Epithelial cell of esophagus (primary cell): ENCODE data around the gene ATOH8.

ENCODE experiments used
- DNase-seq: peaks from one replicate; pipeline ENCODE4 v3.0.0; 2010; ENCODE audit warnings: low read depth
- H3K4me3 ChIP-seq: 2 replicates; pipeline ENCODE4 v1.5.1; 2011; ENCODE audit warnings: mild to moderate bottlenecking, low read length, control low read depth
- TF ChIP-seq, protein P1 (sequence below): IDR thresholded peaks from 2 replicates; pipeline ENCODE4 v1.5.1; 2011; ENCODE audit warnings: low read depth, mild to moderate bottlenecking, low read length, control low read depth, inconsistent platforms; ENCODE audit not compliant: insufficient read depth; ENCODE audit errors: missing control alignments

The ATOH8 gene

DNA sequence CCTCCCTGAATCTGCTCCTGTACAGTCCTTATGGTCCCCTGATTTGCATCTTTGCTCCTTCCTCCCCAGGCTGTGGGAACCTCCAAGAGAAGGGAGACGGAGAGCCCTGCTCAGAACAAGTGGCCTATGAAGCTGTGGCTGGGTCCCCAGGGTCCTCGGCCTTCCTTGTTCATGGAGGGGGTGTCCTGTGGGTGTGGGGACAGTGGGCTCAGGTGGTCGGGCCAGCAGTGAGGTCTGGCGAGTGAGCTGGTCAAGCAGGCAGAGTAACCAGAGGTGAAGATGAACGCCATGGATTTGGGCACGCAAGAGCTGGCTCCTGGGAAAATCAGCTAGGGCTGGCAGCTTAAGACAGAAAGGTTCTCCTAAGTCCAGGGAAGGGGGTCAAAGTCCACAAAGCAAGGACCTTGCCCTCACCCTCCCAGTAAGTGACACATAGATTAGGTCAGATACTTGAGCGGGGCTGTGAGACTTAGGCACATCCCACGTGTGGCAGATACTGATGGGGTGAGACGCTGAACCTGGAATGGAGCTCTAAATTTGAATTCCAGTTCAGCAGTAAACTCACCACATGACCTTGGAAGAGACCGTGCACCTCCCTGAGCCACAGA lies 34.8 kb upstream of the ATOH8 start:
- TF ChIP-seq, protein P1, sequence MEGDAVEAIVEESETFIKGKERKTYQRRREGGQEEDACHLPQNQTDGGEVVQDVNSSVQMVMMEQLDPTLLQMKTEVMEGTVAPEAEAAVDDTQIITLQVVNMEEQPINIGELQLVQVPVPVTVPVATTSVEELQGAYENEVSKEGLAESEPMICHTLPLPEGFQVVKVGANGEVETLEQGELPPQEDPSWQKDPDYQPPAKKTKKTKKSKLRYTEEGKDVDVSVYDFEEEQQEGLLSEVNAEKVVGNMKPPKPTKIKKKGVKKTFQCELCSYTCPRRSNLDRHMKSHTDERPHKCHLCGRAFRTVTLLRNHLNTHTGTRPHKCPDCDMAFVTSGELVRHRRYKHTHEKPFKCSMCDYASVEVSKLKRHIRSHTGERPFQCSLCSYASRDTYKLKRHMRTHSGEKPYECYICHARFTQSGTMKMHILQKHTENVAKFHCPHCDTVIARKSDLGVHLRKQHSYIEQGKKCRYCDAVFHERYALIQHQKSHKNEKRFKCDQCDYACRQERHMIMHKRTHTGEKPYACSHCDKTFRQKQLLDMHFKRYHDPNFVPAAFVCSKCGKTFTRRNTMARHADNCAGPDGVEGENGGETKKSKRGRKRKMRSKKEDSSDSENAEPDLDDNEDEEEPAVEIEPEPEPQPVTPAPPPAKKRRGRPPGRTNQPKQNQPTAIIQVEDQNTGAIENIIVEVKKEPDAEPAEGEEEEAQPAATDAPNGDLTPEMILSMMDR = no peak
- no peak for DNase-seq

GRCh38 chr2:85719609-85720240 lies 34.1 kb upstream of the ATOH8 start:
- no peak for DNase-seq
- TF ChIP-seq, protein P1 = no peak
- no peak overlapping the region for H3K4me3 ChIP-seq

More for the DNA sequence above, 34.8 kb upstream of the ATOH8 start:
- H3K4me3 ChIP-seq = no peak overlapping the region

DNA sequence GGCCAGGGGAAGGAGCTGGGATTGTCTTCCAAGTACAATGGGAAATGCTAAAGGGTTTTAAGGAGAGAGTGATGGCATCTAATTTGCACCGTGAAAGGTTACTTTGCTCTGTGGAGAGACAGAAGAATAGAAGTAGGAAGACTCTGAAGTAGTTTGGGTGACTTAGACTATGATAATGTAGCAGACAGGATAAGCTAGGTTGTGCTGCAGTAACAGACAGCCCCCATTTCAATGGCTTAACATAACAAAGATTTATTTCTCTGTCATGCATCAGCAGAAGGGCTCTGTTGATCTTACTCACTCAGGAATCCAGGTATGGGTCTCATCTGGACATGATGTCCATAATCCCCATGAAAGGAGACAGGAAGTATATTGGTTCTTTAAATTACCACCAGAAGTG lies 33.3 kb upstream of the ATOH8 start:
- H3K4me3 ChIP-seq = no peak overlapping the region
- TF ChIP-seq, protein P1 = no peak
- no peak for DNase-seq

- no peak overlapping the region for H3K4me3 ChIP-seq
- TF ChIP-seq, protein P1 = no peak
- no peak for DNase-seq
Observed at GRCh38 chr2:85721641-85722040, 32.1 kb upstream of the ATOH8 start.

DNA sequence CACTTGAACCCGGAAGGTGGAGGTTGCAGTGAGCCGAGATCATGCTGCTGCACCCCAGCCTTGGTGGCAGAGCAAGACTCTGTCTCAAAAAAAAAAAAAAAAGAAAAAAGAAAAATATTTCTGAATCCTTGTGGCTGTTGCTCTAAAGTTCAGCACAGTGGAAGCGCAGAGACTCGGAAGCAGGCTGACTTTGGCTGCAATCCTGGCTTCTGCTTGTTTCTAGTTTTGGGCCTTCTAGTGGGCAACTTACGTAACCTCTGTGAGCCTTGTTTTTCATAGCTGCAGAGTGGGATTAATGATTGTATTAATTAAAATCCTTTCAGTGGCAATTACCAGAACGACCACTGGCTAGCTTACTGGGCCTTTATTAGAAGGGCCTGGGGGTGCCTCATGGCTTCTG lies 31.3 kb upstream of the ATOH8 start:
- H3K4me3 ChIP-seq = no peak overlapping the region
- TF ChIP-seq, protein P1 = no peak
- DNase-seq = no peak

DNA sequence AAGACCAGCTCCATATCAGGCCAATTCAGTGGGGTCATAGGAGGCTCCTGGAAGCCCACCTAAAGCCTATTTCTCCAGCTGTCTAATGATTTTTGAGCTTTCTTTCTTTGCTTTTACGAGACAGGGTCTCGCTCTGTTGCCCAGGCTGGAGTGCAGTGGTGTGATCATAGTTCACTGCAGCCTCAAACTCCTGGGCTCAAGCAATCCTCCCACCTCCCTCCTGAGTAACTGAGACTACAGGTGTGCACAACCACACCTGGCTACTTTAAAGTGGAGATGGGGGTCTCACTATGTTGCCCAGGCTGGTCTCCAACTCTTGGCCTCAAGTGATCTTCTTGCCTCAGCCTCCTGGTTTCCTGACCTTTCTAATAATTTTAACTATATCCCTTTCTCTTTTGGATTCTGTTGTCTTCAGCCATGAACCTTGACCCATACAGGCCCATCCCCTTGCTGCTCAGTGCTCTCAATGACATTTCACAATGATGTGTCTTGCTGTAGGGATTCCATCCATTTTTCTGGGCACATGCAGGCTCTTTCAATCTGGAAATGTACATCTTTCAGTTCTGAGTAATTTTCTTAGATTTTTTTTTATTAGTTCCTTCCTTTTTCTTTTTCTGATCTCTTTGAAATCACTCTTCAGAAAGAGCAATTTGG lies 30.0 kb upstream of the ATOH8 start:
- no peak overlapping the region for H3K4me3 ChIP-seq
- DNase-seq = no peak
- TF ChIP-seq, protein P1 = no peak

DNA sequence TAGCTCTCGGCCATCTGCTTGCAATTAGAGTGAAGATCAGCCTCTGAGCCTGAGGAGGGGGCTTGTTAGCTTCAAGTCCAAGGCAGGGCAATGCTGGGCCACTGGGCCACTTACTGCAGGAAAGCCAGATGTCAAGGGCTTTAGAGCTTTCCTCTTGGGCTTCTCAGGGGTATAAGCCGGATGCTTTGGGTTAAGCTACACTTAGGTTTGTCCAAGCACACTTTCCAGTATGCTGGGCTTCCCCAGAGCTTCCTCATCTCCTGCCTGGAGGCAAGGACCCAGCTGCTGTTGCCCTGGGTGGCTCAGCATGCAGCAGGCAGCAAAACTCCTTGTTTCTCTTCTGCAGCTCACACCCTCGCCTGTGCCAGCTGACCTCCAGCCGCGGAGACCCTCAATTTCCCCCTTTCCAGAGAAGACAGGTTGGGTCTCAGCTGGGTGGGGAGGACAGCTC lies 29.0 kb upstream of the ATOH8 start:
- TF ChIP-seq, protein P1 = no peak

More for the DNA sequence above, 29.0 kb upstream of the ATOH8 start:
- DNase-seq = no peak
- no peak overlapping the region for H3K4me3 ChIP-seq
